HG03095 (cell line): ENCODE data around the gene TECPR2.
"Not testable (repeated sequence)": the region's sequence is repeated elsewhere in the genome, so short reads cannot be mapped to it uniquely, and the experiment has no call there.

Source experiments
- ATAC-seq: cut with Tn5 transposase; IDR thresholded peaks from one replicate; pipeline ENCODE4 v1.9.1; 2021; ENCODE audit warnings: moderate library complexity; ENCODE audit not compliant: unreplicated experiment

TECPR2 gene

GRCh38 chr14:102548616-102549240 is 186.0 kb downstream of the TECPR2 start:
- no peak for ATAC-seq

- ATAC-seq, result not testable (repeated sequence)
Observed at GRCh38 chr14:102550927-102551401, 188.2 kb downstream of the TECPR2 start.
